Left ventricle myocardium inferior (tissue), 1 donor: ENCODE measurements around the gene PPFIBP2. TPM values are rescaled to one million over a fixed set of nuclear protein-coding genes. Genes with fewer than 3 reads are reported as not detected.

Experiments used
- DNase-seq: peaks from one replicate; pipeline ENCODE4 v3.0.0-alpha.2; 2020
- H3K27ac ChIP-seq: fragments of 200-600 bp; replicated peaks from 2 replicates; pipeline ENCODE4 v1.8.0; 2021
- H3K27me3 ChIP-seq: fragments of 200-600 bp; 2 replicates; pipeline ENCODE4 v1.8.0; 2021; ENCODE audit warnings: low read depth
- H3K36me3 ChIP-seq: fragments of 200-600 bp; 2 replicates; pipeline ENCODE4 v1.8.0; 2021
- H3K4me1 ChIP-seq: fragments of 200-600 bp; 2 replicates; pipeline ENCODE4 v1.8.0; 2021
- H3K4me3 ChIP-seq: fragments of 200-600 bp; 2 replicates; pipeline ENCODE4 v1.8.0; 2021; ENCODE audit warnings: mild to moderate bottlenecking, moderate library complexity
- H3K9me3 ChIP-seq: fragments of 200-600 bp; replicated peaks from 2 replicates; pipeline ENCODE4 v1.8.0; 2021
- intact Hi-C: fragments of 100-400 bp; cut with micrococcal nuclease; formaldehyde crosslinking; loops from one replicate; pipeline ENCODE4 v1.11.0; 2022
- total RNA-seq: library from RNA; stranded (reverse); fragmentation: NEBNext Ultra II Directional; extraction: Animal tissue kit (Norgen Biotek cat#: 25700); gene quantifications from one replicate; pipeline ENCODE4 v1.2.1, GENCODE V29; 2021
- TF ChIP-seq, protein P1 (sequence below): fragments of 200-600 bp; IDR thresholded peaks from 2 replicates; pipeline ENCODE4 v1.8.0; 2021; ENCODE audit warnings: antibody characterized with exemption, mild to moderate bottlenecking, borderline replicate concordance
- donor health status: DM: no; HTN: yes; CAD: no; lungs with severe emphysema.

The PPFIBP2 gene
- total RNA-seq, 1 donor from 2014 or later: 19.2 TPM

DNA sequence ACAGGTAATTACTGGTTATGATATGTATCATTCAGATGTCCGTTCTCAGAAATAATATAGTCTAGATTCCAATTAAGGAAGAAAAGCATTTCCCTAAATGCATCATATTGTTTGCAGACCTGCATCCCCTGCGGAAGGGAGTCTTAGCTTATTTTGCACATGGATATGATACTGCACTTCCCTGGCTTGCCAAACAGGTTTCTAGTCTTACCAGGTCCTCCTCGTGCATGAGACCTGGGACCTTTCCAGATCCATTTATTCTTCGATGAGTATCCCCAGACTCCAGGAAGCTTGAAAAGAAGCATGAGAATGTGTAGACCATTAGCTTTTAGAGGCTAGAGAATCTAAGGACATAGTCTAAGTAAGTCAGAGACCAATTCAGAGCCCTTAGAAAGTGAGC is 128.9 kb downstream of the PPFIBP2 start:
- TF ChIP-seq, protein P1, sequence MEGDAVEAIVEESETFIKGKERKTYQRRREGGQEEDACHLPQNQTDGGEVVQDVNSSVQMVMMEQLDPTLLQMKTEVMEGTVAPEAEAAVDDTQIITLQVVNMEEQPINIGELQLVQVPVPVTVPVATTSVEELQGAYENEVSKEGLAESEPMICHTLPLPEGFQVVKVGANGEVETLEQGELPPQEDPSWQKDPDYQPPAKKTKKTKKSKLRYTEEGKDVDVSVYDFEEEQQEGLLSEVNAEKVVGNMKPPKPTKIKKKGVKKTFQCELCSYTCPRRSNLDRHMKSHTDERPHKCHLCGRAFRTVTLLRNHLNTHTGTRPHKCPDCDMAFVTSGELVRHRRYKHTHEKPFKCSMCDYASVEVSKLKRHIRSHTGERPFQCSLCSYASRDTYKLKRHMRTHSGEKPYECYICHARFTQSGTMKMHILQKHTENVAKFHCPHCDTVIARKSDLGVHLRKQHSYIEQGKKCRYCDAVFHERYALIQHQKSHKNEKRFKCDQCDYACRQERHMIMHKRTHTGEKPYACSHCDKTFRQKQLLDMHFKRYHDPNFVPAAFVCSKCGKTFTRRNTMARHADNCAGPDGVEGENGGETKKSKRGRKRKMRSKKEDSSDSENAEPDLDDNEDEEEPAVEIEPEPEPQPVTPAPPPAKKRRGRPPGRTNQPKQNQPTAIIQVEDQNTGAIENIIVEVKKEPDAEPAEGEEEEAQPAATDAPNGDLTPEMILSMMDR: no peak
- Histone ChIP-seq H3K4me3 (no peak overlapping the region), H3K36me3 (peaks cover 42% of the 10 kb centered on the region), H3K27me3 (no peaks in the 10 kb centered on the region), H3K9me3 (no peaks in the 10 kb centered on the region), H3K4me1 (peaks cover 20% of the 10 kb centered on the region), H3K27ac (no peak overlapping the region)
- no peak for DNase-seq
- intact Hi-C loops: no loop called here

DNA sequence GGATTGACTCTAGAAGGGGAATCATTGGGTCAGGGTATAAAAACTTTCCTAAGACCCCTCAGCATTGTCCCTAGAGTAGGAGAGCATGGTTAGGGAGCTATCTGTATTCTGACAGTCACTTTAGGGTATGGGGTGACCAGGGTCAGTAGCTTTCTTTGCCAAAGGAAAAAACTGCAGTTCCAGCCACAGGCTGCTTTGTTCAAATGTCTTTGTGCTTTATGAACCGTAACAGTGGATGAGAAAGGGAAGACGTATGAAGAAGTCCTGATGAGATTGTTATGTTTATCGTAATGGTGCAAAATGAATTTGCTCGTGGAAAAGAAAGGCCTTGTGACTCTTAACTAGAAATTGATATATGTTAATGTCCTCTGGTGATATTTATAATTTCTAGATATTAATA is 129.5 kb downstream of the PPFIBP2 start:
- no peak overlapping the region for H3K27ac ChIP-seq
- intact Hi-C loops: no loop called here
- no peak overlapping the region for H3K4me3 ChIP-seq
- H3K27me3 ChIP-seq: no peaks in the 10 kb centered on the region
- DNase-seq: no peak
- no peaks in the 10 kb centered on the region for H3K9me3 ChIP-seq
- peaks cover 14% of the 10 kb centered on the region for H3K4me1 ChIP-seq
- peaks cover 42% of the 10 kb centered on the region for H3K36me3 ChIP-seq
- TF ChIP-seq, protein P1: no peak

DNA sequence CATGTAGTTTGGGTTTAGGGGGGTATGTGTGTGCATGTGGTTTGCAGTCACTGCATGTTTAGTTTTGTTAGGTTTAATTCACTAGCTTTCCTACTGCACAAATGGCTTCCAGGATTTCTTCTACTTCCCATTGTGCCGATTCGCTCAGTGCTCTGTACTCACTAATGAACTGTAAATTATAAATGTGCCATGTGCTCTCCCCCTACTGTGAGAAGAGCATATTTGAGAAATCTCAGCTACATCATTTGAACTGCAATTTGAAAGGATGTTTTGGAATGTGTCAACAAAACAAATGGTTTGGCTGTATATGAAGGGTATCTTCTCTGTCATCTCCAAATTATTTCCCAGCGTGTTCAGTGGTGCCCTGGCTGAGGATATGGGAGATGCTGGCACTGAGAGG is 131.4 kb downstream of the PPFIBP2 start:
- Histone ChIP-seq H3K27me3 (no peaks in the 10 kb centered on the region), H3K4me1 (no peaks in the 10 kb centered on the region), H3K9me3 (no peaks in the 10 kb centered on the region), H3K4me3 (no peak overlapping the region), H3K27ac (no peak overlapping the region), H3K36me3 (peaks cover 55% of the 10 kb centered on the region)
- TF ChIP-seq, protein P1: no peak
- intact Hi-C loops: no loop called here
- DNase-seq: no peak

DNA sequence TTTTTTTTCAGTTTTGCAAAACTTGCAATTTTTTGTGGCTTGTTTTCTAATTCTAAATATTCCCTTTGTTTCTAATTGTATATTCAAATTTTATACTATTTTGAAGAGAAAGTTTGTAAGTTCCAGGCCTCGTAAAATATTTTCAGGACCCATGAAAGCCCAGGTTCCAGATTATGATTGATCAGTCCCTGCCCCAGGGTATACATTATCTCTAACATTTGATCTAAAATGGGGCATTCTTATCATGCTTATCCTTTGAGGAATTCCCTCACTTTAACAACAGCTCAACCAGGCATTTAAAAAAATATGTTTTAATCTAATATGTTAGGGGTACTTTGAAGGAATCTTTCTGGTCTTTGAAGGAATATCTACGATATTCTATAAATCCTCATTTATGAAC is 133.1 kb downstream of the PPFIBP2 start:
- no peaks in the 10 kb centered on the region for H3K9me3 ChIP-seq
- no peaks in the 10 kb centered on the region for H3K4me1 ChIP-seq
- H3K36me3 ChIP-seq: peaks cover 54% of the 10 kb centered on the region
- no peak for DNase-seq
- H3K27ac ChIP-seq: no peak overlapping the region
- H3K4me3 ChIP-seq: no peak overlapping the region
- intact Hi-C loops: no loop called here
- TF ChIP-seq, protein P1: no peak
- H3K27me3 ChIP-seq: no peaks in the 10 kb centered on the region

DNA sequence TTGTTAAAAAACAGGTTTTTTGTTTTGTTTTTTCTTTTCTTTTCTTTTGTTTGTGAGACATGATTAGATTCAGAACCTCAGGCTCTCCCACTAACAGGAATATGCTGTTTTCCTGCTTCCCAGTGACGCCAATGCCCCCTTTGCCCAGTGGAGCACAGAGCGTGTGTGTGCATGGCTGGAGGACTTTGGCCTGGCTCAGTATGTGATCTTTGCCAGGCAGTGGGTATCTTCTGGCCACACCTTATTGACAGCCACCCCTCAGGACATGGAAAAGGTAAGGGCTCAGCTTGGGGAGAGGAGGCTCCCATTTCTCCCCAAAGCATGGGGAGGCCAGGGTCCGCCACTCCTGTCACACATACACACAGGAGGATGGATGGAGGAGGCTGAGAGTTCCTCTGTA is 134.5 kb downstream of the PPFIBP2 start:
- no peak overlapping the region for H3K27ac ChIP-seq
- peaks cover 53% of the 10 kb centered on the region for H3K36me3 ChIP-seq
- intact Hi-C loops: no loop called here
- TF ChIP-seq, protein P1: no peak
- DNase-seq: no peak
- H3K4me1 ChIP-seq: no peaks in the 10 kb centered on the region
- H3K9me3 ChIP-seq: no peaks in the 10 kb centered on the region
- H3K27me3 ChIP-seq: no peaks in the 10 kb centered on the region
- H3K4me3 ChIP-seq: no peak overlapping the region

DNA sequence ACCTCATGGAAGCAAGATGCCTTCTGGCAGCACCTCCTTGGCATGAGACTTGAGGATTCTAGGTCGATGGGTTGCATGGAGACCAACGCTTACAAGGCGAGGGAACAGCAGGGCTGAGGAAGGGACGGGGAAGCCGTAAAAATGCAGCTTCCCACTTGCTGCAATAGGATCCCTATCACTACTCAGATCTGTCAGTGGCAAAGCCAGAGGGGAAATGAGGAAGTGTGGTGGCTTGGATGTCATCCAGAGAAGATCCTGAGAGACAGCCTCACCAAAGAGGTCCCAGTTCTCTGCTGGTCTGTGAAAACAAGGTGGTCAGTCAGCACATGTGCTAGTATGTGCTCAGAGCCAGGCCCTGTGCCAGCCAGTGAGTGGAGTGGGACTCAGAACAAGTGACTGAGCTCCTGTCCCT is 137.3 kb downstream of the PPFIBP2 start:
- no peak overlapping the region for H3K27ac ChIP-seq

More for the DNA sequence above, 137.3 kb downstream of the PPFIBP2 start:
- no peak for DNase-seq
- intact Hi-C loops: loop anchor here (10.0 kb wide), 1 partner anchor 76 kb away; no protein-coding TSS in a partner anchor
- Histone ChIP-seq H3K36me3 (peaks cover 68% of the 10 kb centered on the region), H3K9me3 (no peaks in the 10 kb centered on the region), H3K27me3 (no peaks in the 10 kb centered on the region), H3K4me3 (no peak overlapping the region), H3K4me1 (peaks cover 9% of the 10 kb centered on the region)
- TF ChIP-seq, protein P1: no peak
